Stimulated activated effector memory CD8-positive, alpha-beta T cell treated with anti-CD3 and anti-CD28 coated beads, Interleukin-12 subunit alpha, Interleukin-12 subunit beta, amount 100 ng/mL, for 72 hours (primary cell): Measurements from ENCODE around the gene RPN2.
"Not testable (repeated sequence)": the region's sequence is repeated elsewhere in the genome, so short reads cannot be mapped to it uniquely, and the experiment has no call there.

ENCODE experiments used
- ATAC-seq: fragments of 150-1000 bp; cut with Tn5 transposase; 2 replicates; pipeline ENCODE4 v1.10.0; 2021
- DNase-seq, 2 donors: peaks; one replicate each; pipeline ENCODE4 v3.0.0; 2021 to 2022; ENCODE audit warnings: low spot score in 2 of 2
- H3K27ac Mint-ChIP-seq: one replicate; pipeline ENCODE4 v1.8.0; 2022; ENCODE audit warnings: mild to moderate bottlenecking, mixed read lengths
- H3K36me3 Mint-ChIP-seq: one replicate; pipeline ENCODE4 v1.8.0; 2022; ENCODE audit warnings: mild to moderate bottlenecking, mixed read lengths
- H3K4me1 Mint-ChIP-seq: one replicate; pipeline ENCODE4 v1.8.0; 2022; ENCODE audit warnings: mixed read lengths
- H3K4me3 Mint-ChIP-seq: one replicate; pipeline ENCODE4 v1.8.0; 2022; ENCODE audit warnings: mild to moderate bottlenecking, mixed read lengths
- H3K9me3 Mint-ChIP-seq: one replicate; pipeline ENCODE4 v1.8.0; 2022; ENCODE audit warnings: mixed read lengths

The RPN2 gene

GRCh38 chr20:37178839-37179682 is at the start of gene RPN2, which contains the start of gene MROH8:
RPN2 (plus strand) TSS chr20:37179330; CDS start chr20:37179357, 27 bp downstream.
MROH8 (minus strand) TSS chr20:37179548.
- peak within 1 kb of the TSS; percentile 91 for H3K4me3 Mint-ChIP-seq
- ATAC-seq = peak; percentile 97
- H3K27ac Mint-ChIP-seq = peak within 1 kb of the TSS; percentile 98
- peak; percentile 87 to 97 for DNase-seq
- H3K36me3 Mint-ChIP-seq = peaks cover 54% of the 10 kb centered on the region
- no peaks in the 10 kb centered on the region for H3K9me3 Mint-ChIP-seq
- peaks cover 43% of the 10 kb centered on the region for H3K4me1 Mint-ChIP-seq

DNA sequence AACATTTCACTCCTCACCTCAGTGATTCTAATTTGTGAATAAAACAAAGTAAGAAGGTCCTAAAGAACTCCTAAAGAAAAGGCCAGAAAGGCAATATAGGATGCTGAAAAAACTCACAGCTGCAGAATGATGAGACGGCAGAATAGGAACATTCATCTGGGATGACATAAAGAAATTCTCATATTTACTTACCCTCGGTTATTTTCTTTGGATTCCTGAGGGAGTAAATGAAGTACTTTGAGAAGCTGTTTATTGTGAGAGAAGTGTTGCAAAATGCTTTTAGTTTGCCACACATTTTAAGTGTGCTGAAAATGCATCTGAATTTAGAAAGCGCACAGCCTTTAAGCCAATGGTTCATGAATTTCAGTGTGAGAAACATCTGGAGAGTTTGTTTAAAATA is 47.6 kb upstream of the RPN2 start:
- no peaks in the 10 kb centered on the region for H3K9me3 Mint-ChIP-seq
- ATAC-seq = no peak
- no peaks in the 10 kb centered on the region for H3K4me1 Mint-ChIP-seq
- H3K36me3 Mint-ChIP-seq = no peaks in the 10 kb centered on the region
- DNase-seq = no peak
- no peak overlapping the region for H3K4me3 Mint-ChIP-seq
- no peak overlapping the region for H3K27ac Mint-ChIP-seq

DNA sequence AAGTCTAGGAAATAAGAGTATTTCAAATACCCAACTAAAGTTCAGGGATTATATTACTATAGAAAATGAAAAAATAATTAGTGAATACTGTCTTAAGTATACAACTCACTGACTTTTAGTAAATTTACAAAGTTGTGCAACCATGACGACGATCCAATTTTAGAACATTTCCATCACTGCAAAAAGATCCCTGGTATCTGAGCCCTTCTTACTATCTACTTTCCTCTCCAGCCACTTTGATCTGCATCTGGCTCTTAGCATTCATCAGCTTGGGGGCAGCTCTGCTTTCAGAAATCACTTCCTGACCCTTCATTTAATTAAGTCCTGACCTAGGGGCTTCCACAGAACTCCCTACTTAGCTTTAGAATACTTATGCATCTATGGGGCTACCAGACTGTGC is 45.2 kb upstream of the RPN2 start:
- Mint-ChIP-seq H3K36me3 (no peaks in the 10 kb centered on the region), H3K4me1 (no peaks in the 10 kb centered on the region), H3K4me3 (no peak overlapping the region), H3K27ac (no peak overlapping the region), H3K9me3 (no peaks in the 10 kb centered on the region)
- ATAC-seq (no peak), DNase-seq (no peak)

GRCh38 chr20:37137547-37137946 is 41.6 kb upstream of the RPN2 start:
- H3K4me1 Mint-ChIP-seq = no peaks in the 10 kb centered on the region
- no peak for DNase-seq
- no peaks in the 10 kb centered on the region for H3K9me3 Mint-ChIP-seq
- ATAC-seq = no peak
- no peaks in the 10 kb centered on the region for H3K36me3 Mint-ChIP-seq
- no peak overlapping the region for H3K27ac Mint-ChIP-seq
- H3K4me3 Mint-ChIP-seq = no peak overlapping the region

DNA sequence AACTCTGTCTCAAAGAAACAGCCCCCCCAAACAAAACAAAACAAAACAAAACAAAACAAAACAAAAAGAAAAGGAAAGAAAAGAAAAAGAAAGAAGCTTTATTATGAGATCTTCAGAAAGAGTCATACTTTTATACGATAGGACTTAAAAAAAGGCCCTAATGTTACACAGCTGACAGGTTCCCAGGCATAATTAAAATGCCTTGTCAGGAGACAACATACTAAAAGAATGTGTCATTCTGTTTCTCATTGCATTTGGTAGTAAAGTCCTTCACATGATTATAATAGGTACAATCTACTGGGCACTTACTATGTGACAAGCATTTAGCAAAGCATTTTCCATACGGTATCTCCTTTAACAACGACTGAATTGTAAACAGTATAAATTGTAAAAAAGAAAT is 36.4 kb upstream of the RPN2 start:
- no peak overlapping the region for H3K27ac Mint-ChIP-seq
- no peaks in the 10 kb centered on the region for H3K9me3 Mint-ChIP-seq
- DNase-seq (no peak), ATAC-seq (no peak)
- no peaks in the 10 kb centered on the region for H3K4me1 Mint-ChIP-seq
- no peak overlapping the region for H3K4me3 Mint-ChIP-seq
- no peaks in the 10 kb centered on the region for H3K36me3 Mint-ChIP-seq

DNA sequence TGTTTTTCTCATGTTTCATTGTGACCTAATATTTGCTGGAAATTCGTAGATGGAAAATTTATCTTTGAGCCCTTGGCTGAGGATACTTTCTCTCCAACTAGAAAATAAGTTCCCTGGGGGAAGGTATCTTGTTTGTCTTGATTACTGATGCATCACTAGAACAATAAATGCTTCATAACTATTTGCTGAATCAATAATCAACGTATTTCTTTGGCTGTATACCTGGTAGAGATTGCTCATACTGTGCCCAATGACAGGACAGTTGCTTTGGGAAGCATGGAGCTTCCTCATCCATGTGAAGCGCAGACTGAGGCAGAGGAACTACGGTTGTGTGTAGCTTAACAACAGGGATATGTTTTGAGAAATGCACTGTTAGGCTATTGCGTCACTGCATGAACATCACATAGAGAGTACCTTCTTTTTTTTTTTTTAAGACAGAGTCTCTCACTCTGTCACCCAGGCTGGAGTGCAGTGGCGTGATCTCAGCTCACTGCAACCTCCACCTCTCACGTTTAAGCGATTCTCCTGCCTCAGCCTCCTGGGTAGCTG is 34.2 kb upstream of the RPN2 start:
- no peaks in the 10 kb centered on the region for H3K4me1 Mint-ChIP-seq
- no peak overlapping the region for H3K27ac Mint-ChIP-seq
- ATAC-seq (no peak), DNase-seq (no peak)
- H3K4me3 Mint-ChIP-seq = no peak overlapping the region
- no peaks in the 10 kb centered on the region for H3K36me3 Mint-ChIP-seq
- H3K9me3 Mint-ChIP-seq = no peaks in the 10 kb centered on the region

DNA sequence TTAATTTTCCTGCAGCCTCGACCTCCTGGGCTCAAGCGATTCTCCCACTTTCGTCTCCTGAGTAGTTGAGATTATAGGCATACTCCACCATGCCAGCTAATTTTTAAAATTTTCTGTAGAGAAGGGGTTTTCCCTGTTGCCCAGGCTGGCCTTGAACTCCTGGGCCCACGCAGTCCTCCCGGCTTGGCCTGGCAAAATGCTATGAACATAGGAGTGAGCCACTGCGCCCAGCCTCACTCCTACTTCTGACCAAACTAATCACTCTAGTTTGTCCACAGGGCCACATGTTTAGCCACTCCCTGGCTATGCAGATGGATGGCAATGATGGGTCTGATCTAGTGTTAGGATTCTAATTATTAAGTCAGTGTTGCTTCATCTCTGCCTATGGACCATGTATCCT is 31.9 kb upstream of the RPN2 start:
- H3K36me3 Mint-ChIP-seq = no peaks in the 10 kb centered on the region
- ATAC-seq (no peak), DNase-seq (no peak)
- H3K4me1 Mint-ChIP-seq = no peaks in the 10 kb centered on the region
- H3K4me3 Mint-ChIP-seq = no peak overlapping the region
- H3K9me3 Mint-ChIP-seq = no peaks in the 10 kb centered on the region
- no peak overlapping the region for H3K27ac Mint-ChIP-seq

GRCh38 chr20:37150864-37151263 is 28.3 kb upstream of the RPN2 start:
- not testable (repeated sequence) for H3K36me3 Mint-ChIP-seq, H3K27ac Mint-ChIP-seq, DNase-seq, H3K4me3 Mint-ChIP-seq, H3K4me1 Mint-ChIP-seq, ATAC-seq, H3K9me3 Mint-ChIP-seq

DNA sequence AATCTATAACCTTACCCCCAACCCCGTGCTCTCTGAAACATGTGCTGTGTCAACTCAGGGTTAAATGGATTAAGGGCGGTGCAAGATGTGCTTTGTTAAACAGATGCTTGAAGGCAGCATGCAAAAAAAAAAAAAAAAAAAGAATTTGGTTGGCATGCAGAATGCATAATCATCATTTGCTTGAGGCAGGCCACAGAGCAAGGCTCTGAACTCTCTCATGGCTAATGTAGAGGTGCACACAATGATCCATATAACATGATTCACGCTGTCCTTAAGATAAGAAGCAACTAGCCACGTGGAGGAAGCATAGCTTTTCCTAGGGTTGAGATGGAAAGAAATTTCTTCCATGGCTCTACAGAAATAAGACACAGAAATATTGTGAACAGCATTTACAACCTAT is 27.6 kb upstream of the RPN2 start:
- no peaks in the 10 kb centered on the region for H3K36me3 Mint-ChIP-seq
- H3K9me3 Mint-ChIP-seq = no peaks in the 10 kb centered on the region
- ATAC-seq (no peak), DNase-seq (no peak)
- H3K4me3 Mint-ChIP-seq = no peak overlapping the region
- no peak overlapping the region for H3K27ac Mint-ChIP-seq
- no peaks in the 10 kb centered on the region for H3K4me1 Mint-ChIP-seq

DNA sequence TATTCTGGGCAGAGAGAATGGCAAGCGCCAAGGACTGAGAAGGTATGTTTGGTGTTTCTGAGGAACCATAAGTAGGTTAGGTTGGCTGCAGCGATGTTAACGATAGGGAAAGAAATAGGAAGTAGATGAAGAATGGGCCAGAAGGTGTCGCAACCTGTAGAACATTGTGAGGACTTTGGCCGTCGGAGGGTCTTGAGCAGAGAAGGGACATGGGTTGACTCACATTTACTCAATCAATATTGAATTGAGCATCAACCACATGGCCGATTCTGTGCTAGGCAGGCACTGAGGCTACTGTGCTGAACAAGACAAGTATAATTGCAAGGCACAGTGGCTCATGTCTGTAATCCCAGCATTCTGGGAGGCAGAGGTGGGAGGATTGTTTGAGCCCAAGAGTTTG is 26.8 kb upstream of the RPN2 start:
- H3K27ac Mint-ChIP-seq = no peak overlapping the region
- no peaks in the 10 kb centered on the region for H3K9me3 Mint-ChIP-seq
- no peaks in the 10 kb centered on the region for H3K36me3 Mint-ChIP-seq
- H3K4me3 Mint-ChIP-seq = no peak overlapping the region
- H3K4me1 Mint-ChIP-seq = no peaks in the 10 kb centered on the region
- ATAC-seq (no peak), DNase-seq (no peak)

DNA sequence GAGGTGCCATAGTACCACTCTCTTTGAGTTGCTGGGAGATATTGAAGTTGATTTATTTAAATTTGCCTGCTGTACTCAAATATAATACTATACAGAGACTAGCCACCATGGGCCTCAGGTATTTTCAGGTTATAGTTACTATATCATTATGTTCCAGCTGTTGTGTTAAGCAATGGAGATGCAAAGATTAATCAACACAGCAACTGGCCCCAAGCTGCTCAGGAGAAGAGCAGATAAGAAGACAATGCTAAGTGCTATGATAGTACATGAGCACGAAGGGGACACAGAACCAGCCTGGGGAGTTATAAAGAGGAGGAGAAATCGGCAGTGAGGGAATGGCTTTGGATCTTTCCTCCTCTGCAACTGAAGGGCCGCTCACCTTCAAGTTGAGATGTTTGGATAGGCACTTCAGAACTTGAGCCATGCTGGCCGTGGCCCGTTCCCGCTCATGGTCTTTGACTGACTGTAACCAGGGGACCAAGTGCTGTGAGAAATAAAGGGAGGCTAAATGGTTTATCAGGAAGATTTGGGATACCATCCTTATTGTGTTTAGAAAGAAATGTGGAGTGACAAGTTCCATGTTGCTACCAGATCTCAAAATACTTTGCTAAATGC is 24.3 kb upstream of the RPN2 start:
- Mint-ChIP-seq H3K9me3 (no peaks in the 10 kb centered on the region), H3K4me1 (no peaks in the 10 kb centered on the region), H3K4me3 (no peak overlapping the region), H3K36me3 (no peaks in the 10 kb centered on the region), H3K27ac (no peak overlapping the region)
- DNase-seq = no peak
- ATAC-seq = no peak

DNA sequence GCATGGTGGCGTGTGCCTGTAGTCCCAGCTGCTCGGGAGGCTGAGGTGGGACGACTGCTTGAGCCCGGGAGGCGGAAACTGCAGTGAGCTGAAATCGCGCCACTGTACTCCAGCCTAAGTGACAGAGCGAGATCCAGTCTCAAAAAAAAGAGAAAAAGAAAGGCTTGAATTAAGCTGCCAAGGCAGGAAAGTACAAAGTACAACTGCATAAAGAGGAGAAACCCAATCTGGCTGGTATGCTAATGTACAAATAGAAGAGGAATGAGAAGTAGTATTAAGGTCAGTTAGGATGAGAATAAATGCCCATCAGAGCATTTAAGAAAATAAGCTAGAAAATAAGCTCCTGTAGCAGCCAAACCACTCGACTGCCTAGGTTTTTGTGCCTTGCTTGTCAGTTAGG is 23.1 kb upstream of the RPN2 start:
- Mint-ChIP-seq H3K27ac (no peak overlapping the region), H3K4me1 (no peaks in the 10 kb centered on the region), H3K36me3 (no peaks in the 10 kb centered on the region), H3K4me3 (no peak overlapping the region), H3K9me3 (no peaks in the 10 kb centered on the region)
- DNase-seq (no peak), ATAC-seq (no peak)

GRCh38 chr20:37158248-37158647 is 20.9 kb upstream of the RPN2 start:
- DNase-seq = no peak
- H3K4me3 Mint-ChIP-seq = no peak overlapping the region
- H3K36me3 Mint-ChIP-seq = no peaks in the 10 kb centered on the region
- no peaks in the 10 kb centered on the region for H3K4me1 Mint-ChIP-seq
- no peak for ATAC-seq
- no peaks in the 10 kb centered on the region for H3K9me3 Mint-ChIP-seq
- H3K27ac Mint-ChIP-seq = no peak overlapping the region

DNA sequence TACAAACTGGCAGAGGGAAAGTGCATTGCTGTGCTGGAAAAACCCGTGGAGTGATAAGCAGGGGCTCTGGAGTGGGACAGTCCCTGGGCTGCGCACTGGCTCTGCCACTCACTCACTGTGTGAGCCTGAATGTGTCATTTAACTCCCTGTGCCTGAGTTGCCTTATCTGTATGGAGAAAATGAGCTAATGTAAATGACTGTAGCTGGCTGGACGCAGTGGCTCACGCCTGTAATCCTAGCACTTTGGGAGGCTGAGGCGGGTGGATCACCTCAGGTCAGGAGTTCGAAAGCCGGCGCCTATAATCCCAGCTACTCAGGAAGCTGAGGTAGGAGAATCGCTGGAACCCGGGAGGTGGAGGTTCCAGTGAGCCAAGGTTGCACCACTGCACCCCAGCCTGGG is 18.4 kb upstream of the RPN2 start:
- Mint-ChIP-seq H3K4me3 (no peak overlapping the region), H3K9me3 (no peaks in the 10 kb centered on the region), H3K4me1 (no peaks in the 10 kb centered on the region), H3K27ac (peak overlapping the region; percentile 15), H3K36me3 (no peaks in the 10 kb centered on the region)
- ATAC-seq (no peak), DNase-seq (no peak)

DNA sequence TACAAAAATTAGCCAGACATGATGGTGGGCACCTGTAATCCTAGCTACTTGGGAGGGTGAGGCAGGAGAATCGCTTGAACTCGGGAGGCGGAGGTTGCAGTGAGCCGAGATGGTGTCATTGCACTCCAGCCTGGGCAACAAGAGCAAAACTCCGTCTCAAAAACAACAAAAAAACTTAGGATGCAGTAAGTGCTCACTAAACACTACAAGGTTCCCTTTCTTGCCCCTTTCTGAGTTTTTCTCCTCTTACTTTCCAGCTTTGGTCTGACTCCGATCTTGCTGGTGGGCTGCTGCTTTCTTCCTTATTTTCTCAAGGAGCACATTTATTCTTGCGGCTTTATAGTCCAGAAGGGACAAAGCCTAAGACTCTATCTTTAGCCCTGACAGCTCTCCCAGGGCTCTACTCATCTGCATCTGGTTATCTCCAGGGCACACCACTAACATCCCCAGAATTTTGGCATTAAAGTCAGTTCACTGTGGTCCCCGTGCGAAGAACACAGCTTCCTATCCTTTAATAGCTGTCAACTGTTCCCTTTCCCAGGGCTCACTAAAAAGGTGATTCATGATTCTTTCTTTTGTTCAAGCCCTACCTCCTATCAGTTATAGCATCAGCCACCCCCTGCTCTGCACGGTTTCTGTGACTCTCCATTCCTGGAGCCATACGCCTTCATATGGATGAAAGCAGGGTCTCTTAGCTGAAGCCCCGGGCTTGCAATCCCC is 17.1 kb upstream of the RPN2 start:
- no peak overlapping the region for H3K27ac Mint-ChIP-seq
- no peaks in the 10 kb centered on the region for H3K9me3 Mint-ChIP-seq
- ATAC-seq = no peak
- no peak overlapping the region for H3K4me3 Mint-ChIP-seq
- H3K4me1 Mint-ChIP-seq = no peaks in the 10 kb centered on the region
- no peak for DNase-seq
- H3K36me3 Mint-ChIP-seq = no peaks in the 10 kb centered on the region
